ENCODE results near the gene PCNT. TPM values are rescaled to one million over a fixed set of nuclear protein-coding genes. Genes with fewer than 3 reads are reported as not detected.
A peak's percentile ranks its signal among the peaks of the same experiment; 100 is the strongest.

Gene PCNT
- polyA plus RNA-seq, 1 donor = 17.9 TPM

DNA sequence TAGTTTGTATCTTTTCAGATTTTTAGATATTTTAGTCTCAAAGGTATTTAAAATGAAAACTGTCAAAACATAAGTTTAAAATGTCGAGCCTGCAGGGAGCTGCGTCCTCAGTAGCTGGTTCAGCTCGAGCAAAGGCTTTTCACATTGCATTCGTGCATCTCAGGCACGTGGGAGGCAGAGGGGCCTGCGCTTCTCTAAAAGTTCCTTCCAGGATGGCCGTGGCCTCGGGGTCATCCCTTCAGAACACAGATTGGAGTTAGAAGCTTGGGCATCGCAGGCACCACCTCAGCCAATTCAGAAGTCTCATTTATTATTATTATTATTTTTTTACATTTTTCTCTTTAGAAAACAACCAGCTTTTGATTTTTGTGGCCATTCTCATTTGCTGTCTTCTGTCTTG lies 67.8 kb downstream of the PCNT start:
- Histone ChIP-seq H3K36me3 (ENCODE audit: control insufficient read depth, insufficient read depth, low read length) (peaks cover 37% of the 10 kb centered on the region), H3K4me3 (ENCODE audit: low read length) (no peak overlapping the region), H3K9me3 (ENCODE audit: control insufficient read depth, low read depth, low read length) (peaks cover 3% of the 10 kb centered on the region), H3K27ac (ENCODE audit: low read length) (no peak overlapping the region), H3K4me1 (ENCODE audit: control insufficient read depth, insufficient read depth, low read length) (no peaks in the 10 kb centered on the region), H3K27me3 (ENCODE audit: control insufficient read depth, insufficient read depth, low read length) (no peaks in the 10 kb centered on the region)
- no CpG with 5 or more reads among the region's 9 CpGs for WGBS (ENCODE audit: insufficient coverage, low lambda C conversion rate)
- no peak for DNase-seq

DNA sequence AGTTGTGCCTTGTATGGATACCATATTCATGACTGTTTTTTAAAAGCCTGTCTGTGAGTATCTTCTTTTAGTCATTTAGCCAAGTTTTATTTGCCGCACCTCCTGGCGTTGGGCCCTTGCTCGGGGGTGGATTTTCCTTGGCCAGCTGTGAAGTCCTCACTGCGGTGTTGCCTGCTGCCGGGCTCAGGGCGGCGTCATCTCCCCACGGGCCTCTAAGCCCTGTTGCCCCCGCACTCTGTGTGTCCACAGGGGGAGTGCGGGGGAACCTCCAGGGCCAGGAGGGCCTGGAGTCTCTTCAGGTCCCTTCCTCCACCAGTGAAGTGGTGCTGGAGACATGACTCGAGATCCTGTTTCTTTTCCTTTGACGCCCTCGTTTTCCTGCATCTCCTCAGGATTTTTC lies 69.0 kb downstream of the PCNT start:
- Histone ChIP-seq H3K27me3 (ENCODE audit: control insufficient read depth, insufficient read depth, low read length) (no peaks in the 10 kb centered on the region), H3K36me3 (ENCODE audit: control insufficient read depth, insufficient read depth, low read length) (peaks cover 44% of the 10 kb centered on the region), H3K9me3 (ENCODE audit: control insufficient read depth, low read depth, low read length) (peaks cover 3% of the 10 kb centered on the region), H3K27ac (ENCODE audit: low read length) (no peak overlapping the region), H3K4me1 (ENCODE audit: control insufficient read depth, insufficient read depth, low read length) (no peaks in the 10 kb centered on the region), H3K4me3 (ENCODE audit: low read length) (no peak overlapping the region)
- no CpG with 5 or more reads among the region's 13 CpGs for WGBS (ENCODE audit: insufficient coverage, low lambda C conversion rate)
- no peak for DNase-seq

DNA sequence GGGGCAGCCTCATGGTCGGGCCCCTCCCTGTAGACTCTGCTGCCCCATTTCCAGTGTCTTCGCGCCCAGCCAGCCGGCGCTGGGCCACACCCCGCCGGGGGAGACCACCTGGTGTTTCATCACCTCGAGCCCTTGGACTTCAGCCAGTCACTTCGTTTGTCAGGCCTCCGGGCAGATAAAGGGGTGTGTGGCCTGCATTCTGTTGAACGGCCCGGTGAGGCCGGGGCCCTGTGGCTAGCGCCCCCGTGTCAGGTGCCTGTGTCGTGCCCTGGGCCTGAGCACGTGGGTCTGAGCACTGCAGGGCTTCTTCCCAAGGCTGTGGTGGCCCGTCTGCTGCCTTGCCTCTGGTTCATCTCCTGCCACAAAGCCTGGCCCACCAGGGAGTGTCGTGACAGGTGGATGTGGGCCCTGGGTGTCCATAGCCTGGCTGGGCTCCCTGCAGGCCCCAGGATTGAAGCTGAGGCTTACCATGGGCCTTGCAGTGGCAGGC lies 69.5 kb downstream of the PCNT start:
- Histone ChIP-seq H3K9me3 (ENCODE audit: control insufficient read depth, low read depth, low read length) (peaks cover 3% of the 10 kb centered on the region), H3K36me3 (ENCODE audit: control insufficient read depth, insufficient read depth, low read length) (peaks cover 46% of the 10 kb centered on the region), H3K27me3 (ENCODE audit: control insufficient read depth, insufficient read depth, low read length) (no peaks in the 10 kb centered on the region), H3K27ac (ENCODE audit: low read length) (no peak overlapping the region), H3K4me3 (ENCODE audit: low read length) (no peak overlapping the region), H3K4me1 (ENCODE audit: control insufficient read depth, insufficient read depth, low read length) (no peaks in the 10 kb centered on the region)
- WGBS (ENCODE audit: insufficient coverage, low lambda C conversion rate) = no CpG with 5 or more reads among the region's 19 CpGs
- DNase-seq = peak; percentile 26 to 58

DNA sequence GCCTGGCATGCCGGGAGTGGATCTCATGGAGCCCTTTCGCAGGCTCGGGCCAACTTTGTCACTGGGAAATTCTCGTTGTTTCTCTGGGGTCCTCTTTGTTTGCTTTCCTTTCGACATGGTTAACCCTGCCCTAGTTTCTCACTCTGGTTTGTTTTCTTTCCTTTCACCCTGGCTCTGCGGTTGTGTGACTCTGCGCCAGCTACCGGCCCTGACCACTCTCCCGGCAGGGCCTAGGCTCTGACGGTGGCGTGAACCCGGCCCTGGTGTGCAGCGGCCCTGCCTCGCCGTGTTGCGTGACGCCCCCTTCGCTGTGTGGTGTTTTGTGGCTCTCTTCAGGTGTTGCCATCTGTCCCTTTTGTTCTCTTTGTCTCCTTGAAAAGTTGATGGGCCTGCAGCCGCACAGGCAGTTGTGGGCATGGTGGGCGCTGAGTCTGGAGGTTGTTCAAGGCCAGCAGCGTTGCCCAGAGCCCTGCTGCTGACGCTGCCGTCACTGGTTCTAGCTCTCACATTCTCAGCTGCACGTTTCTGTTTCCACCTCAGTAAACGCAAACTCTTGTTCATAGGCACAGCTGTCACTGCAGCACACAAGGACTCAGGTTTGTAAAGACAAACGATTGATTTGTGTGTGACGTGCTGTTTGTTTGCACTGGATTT lies 70.1 kb downstream of the PCNT start:
- peaks cover 3% of the 10 kb centered on the region for H3K9me3 ChIP-seq (ENCODE audit: control insufficient read depth, low read depth, low read length)
- no peaks in the 10 kb centered on the region for H3K27me3 ChIP-seq (ENCODE audit: control insufficient read depth, insufficient read depth, low read length)
- H3K27ac ChIP-seq (ENCODE audit: low read length) = no peak overlapping the region
- no peaks in the 10 kb centered on the region for H3K4me1 ChIP-seq (ENCODE audit: control insufficient read depth, insufficient read depth, low read length)
- H3K4me3 ChIP-seq (ENCODE audit: low read length) = no peak overlapping the region
- peaks cover 42% of the 10 kb centered on the region for H3K36me3 ChIP-seq (ENCODE audit: control insufficient read depth, insufficient read depth, low read length)
- DNase-seq = no peak
- 100% methylated on average over 1 of the region's 27 CpGs for WGBS (ENCODE audit: insufficient coverage, low lambda C conversion rate)

DNA sequence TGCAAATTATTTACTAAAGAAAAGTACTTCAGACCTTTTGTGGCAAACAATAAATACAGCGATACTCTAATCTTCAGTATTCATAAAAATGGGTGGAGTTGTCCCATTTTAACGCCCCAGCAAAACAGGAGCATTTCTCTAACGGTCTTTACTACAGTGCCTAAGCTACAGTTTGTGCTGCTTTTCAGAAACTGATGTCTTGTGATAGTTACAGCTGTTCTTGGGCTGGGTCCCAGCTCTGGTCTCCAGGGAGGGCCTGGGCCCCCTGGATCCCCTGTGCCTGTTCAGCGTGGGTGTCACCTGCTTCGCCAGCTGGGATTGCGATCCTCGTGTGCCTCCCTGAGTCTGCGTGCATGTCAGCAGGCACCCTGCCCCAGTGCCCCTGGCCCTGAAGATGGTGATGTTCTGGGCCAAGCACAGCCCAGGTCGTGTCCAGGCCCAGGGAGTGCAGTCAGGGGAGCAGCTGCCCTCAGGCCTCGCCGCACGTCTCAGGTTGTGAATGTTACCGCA lies 70.7 kb downstream of the PCNT start:
- Histone ChIP-seq H3K4me1 (ENCODE audit: control insufficient read depth, insufficient read depth, low read length) (no peaks in the 10 kb centered on the region), H3K9me3 (ENCODE audit: control insufficient read depth, low read depth, low read length) (peaks cover 3% of the 10 kb centered on the region), H3K36me3 (ENCODE audit: control insufficient read depth, insufficient read depth, low read length) (peaks cover 39% of the 10 kb centered on the region), H3K4me3 (ENCODE audit: low read length) (no peak overlapping the region), H3K27ac (ENCODE audit: low read length) (no peak overlapping the region), H3K27me3 (ENCODE audit: control insufficient read depth, insufficient read depth, low read length) (no peaks in the 10 kb centered on the region)
- 83% methylated on average over 1 of the region's 13 CpGs for WGBS (ENCODE audit: insufficient coverage, low lambda C conversion rate)
- DNase-seq = no peak

DNA sequence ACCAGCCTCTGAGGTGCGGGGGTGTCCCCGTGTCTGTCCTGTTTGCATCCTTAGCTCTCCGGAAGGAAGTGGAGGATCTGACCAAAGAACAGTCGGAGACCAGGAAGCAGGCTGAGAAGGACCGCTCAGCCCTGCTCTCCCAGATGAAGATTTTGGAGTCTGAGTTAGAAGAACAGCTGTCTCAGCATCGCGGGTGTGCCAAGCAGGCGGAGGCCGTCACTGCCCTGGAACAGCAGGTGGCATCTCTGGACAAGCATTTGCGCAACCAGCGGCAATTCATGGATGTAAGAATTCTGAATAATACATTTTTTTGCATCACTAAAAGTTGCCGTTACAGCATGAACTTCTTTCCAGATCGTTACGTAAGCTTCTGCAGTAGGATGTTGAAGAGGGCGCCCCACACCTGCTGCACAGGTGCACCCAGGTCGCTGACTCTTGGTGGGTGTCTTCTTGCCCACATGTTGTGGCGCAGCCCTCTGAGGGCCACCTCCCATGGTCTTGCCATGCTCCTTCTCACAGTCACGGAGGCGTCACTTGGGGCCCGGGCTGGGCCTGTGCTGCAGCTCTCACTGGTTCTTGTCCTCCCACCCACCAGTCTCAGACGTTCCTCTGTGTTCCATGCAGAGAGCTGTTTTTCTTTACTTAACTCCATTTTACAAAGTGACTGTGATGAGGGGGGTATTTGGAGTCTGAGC lies 73.4 kb downstream of the PCNT start:
- no peak overlapping the region for H3K4me3 ChIP-seq (ENCODE audit: low read length)
- peaks cover 41% of the 10 kb centered on the region for H3K36me3 ChIP-seq (ENCODE audit: control insufficient read depth, insufficient read depth, low read length)
- H3K9me3 ChIP-seq (ENCODE audit: control insufficient read depth, low read depth, low read length) = no peaks in the 10 kb centered on the region
- no peaks in the 10 kb centered on the region for H3K4me1 ChIP-seq (ENCODE audit: control insufficient read depth, insufficient read depth, low read length)
- no peak overlapping the region for H3K27ac ChIP-seq (ENCODE audit: low read length)
- no peaks in the 10 kb centered on the region for H3K27me3 ChIP-seq (ENCODE audit: control insufficient read depth, insufficient read depth, low read length)
- no CpG with 5 or more reads among the region's 21 CpGs for WGBS (ENCODE audit: insufficient coverage, low lambda C conversion rate)
- no peak for DNase-seq

DNA sequence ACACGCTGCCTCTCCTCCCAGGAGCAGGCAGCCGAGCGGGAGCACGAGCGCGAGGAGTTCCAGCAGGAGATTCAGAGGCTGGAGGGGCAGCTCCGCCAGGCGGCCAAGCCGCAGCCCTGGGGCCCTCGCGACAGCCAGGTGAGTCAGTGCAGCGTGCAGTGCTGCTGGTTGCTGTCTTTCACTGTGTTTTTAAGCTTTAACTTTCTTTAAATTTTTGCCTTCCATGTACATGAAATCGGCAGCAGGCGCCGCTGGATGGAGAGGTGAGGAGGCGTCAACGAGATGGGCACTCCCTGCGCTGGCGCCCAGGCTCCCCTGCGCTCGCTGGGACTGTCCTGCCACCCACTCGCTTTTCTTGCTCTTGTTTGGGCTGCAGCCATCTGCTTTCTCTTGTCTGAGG lies 74.0 kb downstream of the PCNT start:
- WGBS (ENCODE audit: insufficient coverage, low lambda C conversion rate) = 100% methylated on average over 3 of the region's 22 CpGs
- H3K9me3 ChIP-seq (ENCODE audit: control insufficient read depth, low read depth, low read length) = no peaks in the 10 kb centered on the region
- H3K27me3 ChIP-seq (ENCODE audit: control insufficient read depth, insufficient read depth, low read length) = no peaks in the 10 kb centered on the region
- DNase-seq = no peak
- no peak overlapping the region for H3K27ac ChIP-seq (ENCODE audit: low read length)
- no peaks in the 10 kb centered on the region for H3K4me1 ChIP-seq (ENCODE audit: control insufficient read depth, insufficient read depth, low read length)
- H3K36me3 ChIP-seq (ENCODE audit: control insufficient read depth, insufficient read depth, low read length) = peaks cover 44% of the 10 kb centered on the region
- H3K4me3 ChIP-seq (ENCODE audit: low read length) = no peak overlapping the region

DNA sequence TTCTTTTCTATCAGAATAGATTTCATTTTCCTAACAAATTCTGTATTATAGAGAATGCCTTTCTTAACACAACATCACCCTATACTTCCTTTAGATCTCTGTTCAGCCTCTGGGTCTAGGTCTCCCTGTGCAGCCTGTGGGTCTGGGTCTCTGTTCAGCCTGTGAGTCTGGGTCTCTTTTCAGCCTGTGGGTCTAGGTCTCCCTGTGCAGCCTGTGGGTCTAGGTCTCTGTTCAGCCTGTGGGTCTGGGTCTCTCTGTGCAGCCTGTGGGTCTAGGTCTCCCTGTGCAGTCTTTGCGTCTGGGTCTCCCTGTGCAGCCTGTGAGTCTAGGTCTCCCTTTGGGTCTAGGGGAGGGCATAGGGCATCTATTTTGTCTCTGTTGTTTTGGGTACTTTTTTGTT lies 75.2 kb downstream of the PCNT start:
- peaks cover 43% of the 10 kb centered on the region for H3K36me3 ChIP-seq (ENCODE audit: control insufficient read depth, insufficient read depth, low read length)
- WGBS (ENCODE audit: insufficient coverage, low lambda C conversion rate) = no CpG with 5 or more reads among the region's 1 CpG

DNA sequence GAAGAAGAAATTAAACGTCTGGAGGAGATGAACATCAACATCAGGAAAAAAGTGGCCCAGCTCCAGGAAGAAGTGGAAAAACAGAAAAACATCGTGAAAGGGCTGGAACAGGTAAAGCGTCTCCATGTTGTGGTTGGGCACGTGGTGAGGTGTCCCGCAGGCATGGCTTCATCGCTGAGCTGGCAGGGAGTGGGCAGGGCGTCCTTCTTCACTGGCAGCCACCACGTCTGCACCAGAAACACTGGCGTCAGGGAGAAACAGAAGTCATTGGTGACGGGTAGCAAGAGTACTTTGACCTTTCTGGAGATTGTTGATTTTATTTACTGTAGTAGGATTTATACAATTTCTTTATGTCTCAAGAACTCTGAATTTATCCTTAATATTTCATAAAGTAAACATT lies 75.7 kb downstream of the PCNT start:
- Histone ChIP-seq H3K9me3 (ENCODE audit: control insufficient read depth, low read depth, low read length) (no peaks in the 10 kb centered on the region), H3K4me3 (ENCODE audit: low read length) (no peak overlapping the region), H3K27me3 (ENCODE audit: control insufficient read depth, insufficient read depth, low read length) (no peaks in the 10 kb centered on the region), H3K36me3 (ENCODE audit: control insufficient read depth, insufficient read depth, low read length) (peaks cover 43% of the 10 kb centered on the region), H3K4me1 (ENCODE audit: control insufficient read depth, insufficient read depth, low read length) (no peaks in the 10 kb centered on the region), H3K27ac (ENCODE audit: low read length) (no peak overlapping the region)
- 75% methylated on average over 1 of the region's 10 CpGs for WGBS (ENCODE audit: insufficient coverage, low lambda C conversion rate)
- no peak for DNase-seq

More for the DNA sequence above, 75.2 kb downstream of the PCNT start:
- no peaks in the 10 kb centered on the region for H3K4me1 ChIP-seq (ENCODE audit: control insufficient read depth, insufficient read depth, low read length)
- H3K27ac ChIP-seq (ENCODE audit: low read length) = no peak overlapping the region
- H3K9me3 ChIP-seq (ENCODE audit: control insufficient read depth, low read depth, low read length) = no peaks in the 10 kb centered on the region
- no peak overlapping the region for H3K4me3 ChIP-seq (ENCODE audit: low read length)
- DNase-seq = no peak
- no peaks in the 10 kb centered on the region for H3K27me3 ChIP-seq (ENCODE audit: control insufficient read depth, insufficient read depth, low read length)

DNA sequence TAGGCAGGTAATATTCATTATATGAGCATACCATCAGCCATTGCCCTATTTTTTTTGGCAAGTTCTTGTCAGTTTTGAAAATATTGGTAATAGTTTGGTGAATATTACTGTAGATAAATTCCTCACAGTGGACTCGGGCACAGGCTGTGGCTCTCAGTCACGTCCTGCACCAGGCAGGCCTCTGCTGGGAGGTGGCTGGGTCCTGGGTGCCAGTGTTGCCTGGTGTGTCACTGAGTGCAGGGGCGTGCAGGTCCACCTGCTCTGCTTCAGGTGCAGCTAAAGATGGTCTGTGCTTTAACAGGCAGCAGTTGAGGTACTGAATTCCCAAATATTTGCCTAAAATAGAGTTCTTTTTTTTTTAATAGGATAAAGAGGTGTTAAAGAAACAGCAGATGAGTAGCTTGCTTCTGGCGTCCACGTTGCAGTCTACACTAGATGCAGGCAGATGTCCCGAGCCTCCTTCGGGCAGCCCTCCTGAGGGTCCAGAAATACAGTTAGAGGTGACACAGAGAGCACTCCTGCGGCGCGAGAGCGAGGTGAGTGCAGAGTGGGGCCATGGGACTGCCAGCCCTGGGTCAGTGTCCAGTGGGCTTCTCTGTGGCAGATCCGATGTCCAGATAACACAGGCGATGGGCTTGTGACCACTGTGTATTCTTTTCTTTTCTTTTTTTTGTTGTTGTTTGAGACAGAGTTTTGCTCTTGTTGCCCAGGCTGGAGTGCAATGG lies 77.4 kb downstream of the PCNT start:
- Histone ChIP-seq H3K27me3 (ENCODE audit: control insufficient read depth, insufficient read depth, low read length) (no peaks in the 10 kb centered on the region), H3K4me3 (ENCODE audit: low read length) (no peak overlapping the region), H3K36me3 (ENCODE audit: control insufficient read depth, insufficient read depth, low read length) (peaks cover 40% of the 10 kb centered on the region), H3K4me1 (ENCODE audit: control insufficient read depth, insufficient read depth, low read length) (no peaks in the 10 kb centered on the region), H3K27ac (ENCODE audit: low read length) (no peak overlapping the region), H3K9me3 (ENCODE audit: control insufficient read depth, low read depth, low read length) (no peaks in the 10 kb centered on the region)
- no CpG with 5 or more reads among the region's 13 CpGs for WGBS (ENCODE audit: insufficient coverage, low lambda C conversion rate)
- DNase-seq = no peak
